CD1c-positive myeloid dendritic cell (primary cell): ENCODE results near the gene PHF11.
"Not testable (repeated sequence)": the region's sequence is repeated elsewhere in the genome, so short reads cannot be mapped to it uniquely, and the experiment has no call there.

Experiments used
- DNase-seq: peaks from one replicate; pipeline ENCODE4 v3.0.0-alpha.2; 2016; ENCODE audit errors: extremely low spot score

Gene PHF11

DNA sequence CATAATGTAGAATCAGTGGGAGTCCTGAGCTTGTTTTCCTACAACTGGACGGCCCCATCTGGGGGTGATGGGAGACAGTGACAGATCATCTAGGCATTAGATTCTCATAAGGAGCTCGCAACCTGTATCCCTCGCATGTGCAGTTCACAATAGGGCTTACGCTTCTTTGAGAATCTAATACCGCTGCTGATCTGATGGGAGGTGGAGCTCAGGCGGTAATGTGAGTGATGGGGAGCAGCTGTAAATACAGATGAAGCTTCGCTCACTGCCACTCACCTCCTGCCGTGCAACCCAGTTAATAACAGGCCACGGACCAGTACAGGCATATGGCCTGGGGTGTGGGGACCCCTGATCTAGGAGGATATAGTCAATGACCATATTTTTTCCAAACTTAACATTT is 50.8 kb downstream of the PHF11 start:
- no peak for DNase-seq

DNA sequence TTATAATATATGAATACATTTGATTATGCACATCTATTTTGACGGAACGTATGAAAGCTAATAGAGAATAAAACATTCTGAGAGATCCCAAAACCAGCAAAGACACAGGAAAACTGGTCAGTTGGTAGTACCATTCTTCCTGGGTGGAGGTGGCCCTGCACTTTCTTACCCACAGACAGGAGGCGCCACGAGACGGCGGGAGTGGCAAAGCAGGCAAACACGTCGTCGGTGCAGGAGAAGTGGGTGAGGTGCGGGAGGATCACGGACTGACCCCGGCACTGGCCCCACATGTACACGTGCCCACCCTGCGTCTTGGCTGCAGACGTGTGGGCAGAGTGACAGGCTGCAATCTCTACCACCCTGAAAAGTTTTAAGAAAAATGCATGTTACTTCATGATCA is 53.5 kb downstream of the PHF11 start:
- DNase-seq: no peak

DNA sequence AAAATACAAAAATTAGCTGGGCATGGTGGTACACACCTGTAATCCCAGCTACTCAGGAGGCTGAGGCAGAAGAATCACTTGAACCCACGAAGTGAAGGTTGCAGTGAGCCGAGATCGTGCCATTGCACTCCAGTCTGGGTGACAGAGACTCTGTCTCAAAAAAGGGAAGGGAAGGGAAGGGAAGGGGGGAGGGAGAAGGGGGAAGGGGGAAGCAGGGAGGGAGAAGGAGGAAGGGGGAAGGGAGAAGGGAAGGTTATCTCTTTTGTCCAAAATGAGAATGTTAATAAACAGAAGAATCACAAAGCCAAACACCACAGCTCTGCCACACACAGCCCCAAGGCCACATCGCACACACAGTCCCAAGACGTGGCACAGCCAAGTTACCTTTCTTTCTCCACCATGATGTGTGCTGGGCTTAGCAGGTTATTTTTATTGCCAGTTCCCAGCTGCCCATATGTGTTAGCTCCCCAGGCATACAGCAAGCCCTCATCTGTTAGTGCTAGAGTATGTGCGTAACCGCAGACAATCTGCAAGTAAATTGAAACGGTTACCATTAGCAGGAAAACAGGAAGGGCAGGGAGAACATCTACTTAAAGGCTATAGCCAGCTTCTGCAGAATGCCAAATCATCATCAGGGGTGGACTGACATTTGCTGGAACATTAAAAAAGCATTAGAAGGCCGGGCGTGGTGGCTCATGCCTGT is 55.3 kb downstream of the PHF11 start:
- DNase-seq: peak; percentile 32

DNA sequence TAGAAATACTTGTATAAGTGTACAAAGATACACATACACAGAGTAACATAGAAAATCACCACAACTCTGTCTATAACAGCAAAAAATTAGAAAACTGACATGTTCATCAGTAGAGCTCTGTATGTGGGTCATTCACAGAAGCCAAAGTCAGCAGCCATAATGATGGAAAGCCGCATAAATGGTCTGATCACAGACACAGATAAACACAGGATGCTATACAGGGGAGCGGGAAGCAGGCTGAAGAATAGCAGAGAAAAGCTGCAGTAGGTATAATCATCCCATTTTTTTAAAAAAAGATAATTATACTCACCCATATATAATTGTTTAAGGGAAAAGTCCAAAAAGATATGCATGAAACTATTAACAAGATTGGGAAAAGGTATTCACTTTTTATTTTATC is 58.1 kb downstream of the PHF11 start:
- DNase-seq: no peak

DNA sequence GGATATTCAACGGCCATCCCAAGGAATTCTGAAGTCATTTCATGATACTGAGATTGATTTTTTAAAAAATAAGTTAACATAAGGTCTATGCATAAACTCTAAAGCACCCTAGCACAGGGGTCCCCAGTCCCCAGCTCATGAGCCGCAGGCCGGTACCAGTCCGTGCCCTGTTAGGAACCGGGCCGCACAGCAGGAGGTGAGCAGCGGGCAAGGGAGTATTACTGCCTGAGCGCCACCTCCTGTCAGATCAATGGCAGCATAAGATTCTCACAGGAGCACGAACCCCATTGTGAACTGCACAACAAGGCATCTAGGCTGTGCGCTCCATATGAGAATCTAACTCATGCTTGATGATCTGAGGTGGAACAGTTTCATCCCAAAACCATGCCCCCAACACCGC is 58.6 kb downstream of the PHF11 start:
- DNase-seq: no peak

DNA sequence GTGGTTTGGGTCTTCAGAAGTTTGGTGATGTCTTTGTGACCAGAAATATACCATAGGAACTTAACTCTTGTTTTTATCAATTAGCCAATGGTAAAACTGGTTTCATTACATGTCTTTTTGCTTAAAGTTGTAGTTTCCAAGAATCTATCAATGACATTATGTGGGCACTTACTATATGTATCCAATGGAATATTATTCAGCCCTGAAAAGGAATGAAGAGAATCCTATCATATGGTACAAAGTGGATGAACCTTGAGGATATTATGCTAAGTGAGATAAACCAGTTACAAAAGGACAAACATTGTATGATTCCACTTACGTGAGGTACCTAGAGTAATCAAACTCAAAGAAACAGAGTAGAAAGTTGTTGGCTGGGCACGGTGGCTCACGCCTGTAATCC is 63.3 kb downstream of the PHF11 start:
- DNase-seq: no peak

DNA sequence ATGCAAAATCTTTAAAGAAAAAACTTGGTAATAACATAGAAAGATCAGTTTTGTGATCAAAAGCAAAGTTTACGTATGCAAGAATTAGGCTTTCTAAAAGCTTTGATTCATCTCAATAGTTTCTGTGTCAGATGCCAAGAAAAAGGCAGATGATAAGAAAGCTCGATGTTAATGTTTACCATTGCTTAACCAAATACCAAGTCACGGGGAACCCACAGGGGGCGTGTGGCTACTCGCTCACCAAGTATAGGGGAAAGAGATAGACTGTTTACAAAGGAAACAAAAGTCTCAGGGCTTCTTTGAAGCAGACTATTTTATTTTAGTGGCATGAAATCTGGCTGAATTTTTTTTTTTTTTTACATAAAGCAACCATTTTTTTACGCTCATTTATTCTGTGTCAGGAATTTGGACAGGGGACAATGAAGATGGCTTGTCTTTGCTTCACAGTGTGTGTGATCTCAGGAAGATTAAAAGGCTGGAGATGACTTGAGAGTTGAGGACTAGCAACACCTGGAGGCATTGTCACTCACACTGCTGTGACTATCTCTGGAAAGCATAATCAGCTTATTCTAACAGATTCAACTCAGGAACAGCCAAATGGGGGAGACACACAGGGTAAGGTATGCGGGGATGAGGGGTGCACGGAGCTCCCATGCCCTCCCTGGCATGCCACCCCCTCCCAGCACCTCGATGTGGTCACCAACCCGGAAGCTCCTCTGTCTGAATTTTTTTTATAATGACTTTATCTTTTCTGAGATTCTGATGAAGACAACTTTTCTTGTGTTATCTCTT is 64.7 kb downstream of the PHF11 start:
- DNase-seq: no peak

DNA sequence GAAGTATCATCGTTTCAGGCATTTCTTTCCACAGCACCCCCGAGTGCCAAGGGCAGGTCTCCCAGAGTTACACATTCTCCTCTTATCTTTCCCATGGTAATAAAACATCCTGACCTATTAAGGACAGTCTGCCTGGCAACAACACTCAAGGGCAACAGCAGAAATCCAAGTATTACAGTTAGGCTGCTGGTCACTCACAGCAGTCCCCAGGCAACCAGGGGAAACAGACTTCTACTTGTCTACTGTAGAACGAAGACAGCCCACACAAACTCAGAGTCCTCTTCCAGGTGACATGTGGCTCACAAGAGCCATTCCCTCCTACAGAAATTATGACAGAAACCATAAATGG is 65.3 kb downstream of the PHF11 start:
- DNase-seq: no peak

DNA sequence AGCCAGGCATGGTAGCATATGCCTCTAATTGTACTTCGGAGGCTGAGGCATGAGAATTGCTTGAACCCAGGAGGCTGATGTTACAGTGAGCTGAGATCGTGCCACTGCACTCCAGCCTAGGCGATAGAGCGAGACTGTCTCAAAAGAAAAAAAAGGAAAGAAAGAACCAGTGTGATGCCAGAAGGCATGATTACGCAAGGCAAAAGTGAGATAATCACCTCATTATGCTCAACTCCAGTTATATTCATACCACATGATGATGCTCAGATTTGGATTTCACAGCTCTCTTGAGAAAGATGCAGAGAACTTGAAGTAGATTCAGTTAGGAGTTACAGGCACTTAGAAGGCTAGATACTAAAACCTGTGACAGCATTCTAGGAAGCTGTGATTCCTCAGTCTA is 67.8 kb downstream of the PHF11 start:
- DNase-seq: no peak

DNA sequence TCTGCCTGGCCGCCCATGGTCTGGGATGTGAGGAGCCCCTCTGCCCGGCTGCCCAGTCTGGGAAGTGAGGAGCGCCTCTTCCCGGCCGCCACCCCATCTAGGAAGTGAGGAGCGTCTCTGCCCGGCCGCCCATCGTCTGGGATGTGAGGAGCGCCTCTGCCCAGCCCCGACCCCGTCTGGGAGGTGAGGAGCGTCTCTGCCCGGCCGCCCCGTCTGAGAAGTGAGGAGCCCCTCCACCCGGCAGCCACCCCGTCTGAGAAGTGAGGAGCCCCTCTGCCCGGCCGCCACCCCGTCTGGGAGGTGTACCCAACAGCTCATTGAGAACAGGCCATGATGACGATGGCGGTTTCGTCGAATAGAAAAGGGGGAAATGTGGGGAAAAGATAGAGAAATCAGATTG is 69.7 kb downstream of the PHF11 start:
- not testable (repeated sequence) for DNase-seq

DNA sequence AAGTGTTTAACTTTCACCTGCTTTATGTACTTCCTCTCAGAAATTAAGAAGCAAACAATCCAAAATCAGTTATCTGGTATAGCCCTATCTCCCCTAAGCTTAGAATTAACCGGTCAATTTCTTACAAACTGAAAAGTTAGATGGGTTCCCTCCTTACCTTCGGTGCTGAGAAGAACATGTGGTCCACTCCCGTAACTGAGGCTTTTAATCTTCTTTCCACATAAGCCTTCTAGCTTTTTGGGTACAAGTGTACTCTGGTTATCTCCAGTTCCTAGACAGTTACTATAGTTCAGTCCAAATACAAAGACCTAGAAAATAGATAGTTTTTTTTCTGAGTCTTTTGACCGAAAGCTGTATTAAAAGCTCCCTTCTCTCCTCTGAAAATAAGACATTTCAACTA is 70.7 kb downstream of the PHF11 start:
- DNase-seq: no peak

DNA sequence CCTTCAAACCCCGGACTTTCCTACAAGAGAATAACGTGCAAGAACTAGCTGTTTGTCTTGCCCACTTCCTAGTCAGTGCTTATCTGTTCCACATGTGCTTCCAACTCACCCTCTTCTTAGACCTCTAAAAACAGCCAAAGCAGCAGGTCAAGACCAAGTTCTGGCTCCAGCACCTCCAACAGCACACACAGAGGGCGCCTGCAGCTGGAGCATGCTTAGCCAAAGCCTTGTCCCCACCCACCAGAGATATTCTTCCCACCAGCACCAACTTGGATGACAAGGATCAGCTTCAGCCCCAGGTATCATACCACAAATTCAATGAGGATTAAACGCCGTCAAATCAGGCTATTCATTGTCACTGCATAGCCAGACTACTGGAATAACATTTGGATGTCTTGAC is 71.7 kb downstream of the PHF11 start:
- DNase-seq: no peak

DNA sequence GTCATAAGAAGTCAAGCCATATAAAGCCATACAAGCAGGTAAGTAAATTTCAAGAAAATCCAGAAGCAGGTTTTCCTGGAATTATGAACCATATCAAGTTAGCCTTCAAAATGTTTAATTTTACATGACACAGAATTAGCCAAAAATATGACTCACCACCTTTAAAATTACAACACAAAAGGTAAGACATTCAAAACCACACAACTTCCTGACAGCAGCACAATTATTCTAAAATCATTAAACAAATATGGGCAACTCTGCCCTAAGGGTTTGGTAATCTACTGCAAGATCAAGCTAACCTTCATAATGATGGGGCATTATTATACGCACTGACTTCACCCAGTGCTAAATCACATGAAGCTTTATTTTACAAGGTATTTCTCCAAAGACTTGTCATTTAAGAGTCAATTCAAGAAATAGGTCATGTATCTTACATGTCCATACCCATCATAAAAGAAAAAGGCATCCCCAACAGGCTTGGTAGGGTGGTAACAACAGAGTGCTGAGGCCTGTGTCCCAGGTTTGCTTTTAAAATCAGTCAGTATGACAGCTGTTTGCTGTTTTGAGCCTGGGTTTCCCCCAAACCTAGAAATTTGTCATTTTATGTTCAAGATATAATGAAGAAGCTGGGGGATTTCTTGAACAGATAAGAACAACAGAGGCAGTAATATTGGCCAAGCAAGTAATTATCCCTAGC is 74.4 kb downstream of the PHF11 start:
- DNase-seq: no peak

DNA sequence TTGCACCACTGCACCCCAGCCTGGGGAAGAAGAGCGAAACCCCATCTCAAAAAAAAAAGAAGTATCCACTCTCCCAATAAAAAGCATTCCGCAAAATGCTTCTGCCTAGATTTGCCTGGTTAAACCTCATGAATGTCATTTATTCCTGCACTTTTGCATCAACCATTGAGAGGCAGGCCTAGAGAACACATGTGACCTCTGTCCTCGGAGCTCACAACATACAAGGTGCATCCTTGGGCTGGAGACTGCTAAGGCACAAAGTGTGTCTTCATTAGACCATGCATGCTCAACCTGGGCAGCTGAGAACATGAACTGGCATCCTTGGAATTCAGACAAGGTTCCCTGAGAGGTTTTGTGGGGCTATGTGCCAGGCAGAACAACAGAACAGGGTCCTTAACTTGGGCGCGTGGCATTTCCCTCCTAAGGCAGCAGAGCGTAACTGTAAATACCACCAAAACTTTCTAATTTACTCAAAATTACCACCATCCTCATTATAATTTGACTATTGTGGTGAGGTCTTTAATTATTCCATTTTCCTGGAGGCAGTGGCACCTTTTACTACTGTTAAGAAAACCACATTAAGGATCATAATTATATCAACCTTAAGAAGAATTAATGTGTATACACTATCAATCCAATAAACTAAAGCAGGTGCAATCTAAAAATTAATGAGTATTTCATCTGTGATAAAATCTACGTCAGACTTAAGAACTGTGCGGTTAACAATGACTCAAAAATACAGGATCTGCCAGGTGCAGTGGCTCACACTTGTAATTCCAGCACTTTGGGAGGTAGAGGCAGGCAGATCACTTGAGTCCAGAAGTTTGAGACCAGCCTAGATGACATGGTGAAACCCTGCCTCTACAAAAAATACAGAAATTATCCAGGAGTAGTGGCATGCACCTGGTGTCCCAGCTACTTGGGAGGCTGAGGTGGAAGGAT is 75.8 kb downstream of the PHF11 start:
- DNase-seq: no peak
